NCI-H2029 (cell line): ENCODE results near the gene LRRC63.
"Not testable (repeated sequence)": the region's sequence is repeated elsewhere in the genome, so short reads cannot be mapped to it uniquely, and the experiment has no call there.

Experiments
- DNase-seq: peaks from one replicate; lab custom pipeline; 2025; lab: John Stamatoyannopoulos, UW

The LRRC63 gene

GRCh38 chr13:46181840-46182490 lies 29.8 kb upstream of the LRRC63 start, which contains the start of gene LCP1:
LCP1 (minus strand) TSS chr13:46182177; CDS start chr13:46159662, 22,515 bp downstream.
- peak; percentile 51 for DNase-seq

GRCh38 chr13:46182491-46182877 lies 29.2 kb upstream of the LRRC63 start:
- no peak for DNase-seq

- DNase-seq = no peak
Observed at GRCh38 chr13:46183018-46183946, 28.4 kb upstream of the LRRC63 start.

- DNase-seq = no peak
Observed at GRCh38 chr13:46184277-46184699, 27.4 kb upstream of the LRRC63 start.

GRCh38 chr13:46185634-46186033 lies 26.1 kb upstream of the LRRC63 start:
- DNase-seq = no peak

- DNase-seq = no peak
Observed at GRCh38 chr13:46192412-46192811, 19.3 kb upstream of the LRRC63 start.

GRCh38 chr13:46195016-46195415 lies 16.7 kb upstream of the LRRC63 start:
- DNase-seq = no peak

GRCh38 chr13:46197299-46198048 lies 14.3 kb upstream of the LRRC63 start:
- DNase-seq = no peak

- DNase-seq = no peak
Observed at GRCh38 chr13:46198696-46199193, 13.0 kb upstream of the LRRC63 start.

- no peak for DNase-seq
Observed at GRCh38 chr13:46202188-46202795, 9.4 kb upstream of the LRRC63 start.

GRCh38 chr13:46202966-46203365 lies 8.8 kb upstream of the LRRC63 start:
- no peak for DNase-seq

- no peak for DNase-seq
Observed at GRCh38 chr13:46206143-46206542, 5.6 kb upstream of the LRRC63 start.

- DNase-seq = no peak
Observed at GRCh38 chr13:46207828-46208227, 3.9 kb upstream of the LRRC63 start.

- no peak for DNase-seq
Observed at GRCh38 chr13:46210362-46211083, 1.2 kb upstream of the LRRC63 start.

GRCh38 chr13:46211116-46211482 lies 629 bp upstream of the LRRC63 start:
- DNase-seq = peak; percentile 26

- DNase-seq = no peak
Observed at GRCh38 chr13:46213242-46213641, 1.5 kb downstream of the LRRC63 start.

GRCh38 chr13:46214741-46215140 lies 3.0 kb downstream of the LRRC63 start:
- not testable (repeated sequence) for DNase-seq

GRCh38 chr13:46220234-46220633 lies 8.5 kb downstream of the LRRC63 start:
- DNase-seq = peak; percentile 3

GRCh38 chr13:46229251-46229650 lies 17.5 kb downstream of the LRRC63 start:
- no peak for DNase-seq

GRCh38 chr13:46232281-46232680 lies 20.6 kb downstream of the LRRC63 start:
- no peak for DNase-seq

GRCh38 chr13:46235286-46235685 lies 23.6 kb downstream of the LRRC63 start:
- no peak for DNase-seq
